ENCODE data around the gene ACAA2.

Gene ACAA2

GRCh38 chr18:49745045-49746014 lies 68.0 kb downstream of the ACAA2 start:
- no peak for TF ChIP-seq CTCF (IDR thresholded peaks at IDR 0.05; ENCODE audit: low read depth, low read length)
- DNase-seq (ENCODE audit: extremely low read depth, low read depth), result no peak

- TF ChIP-seq CTCF (IDR thresholded peaks at IDR 0.05; ENCODE audit: low read depth, low read length), result no peak
- DNase-seq (ENCODE audit: extremely low read depth, low read depth), result no peak
Observed at GRCh38 chr18:49744376-49745008, 68.8 kb downstream of the ACAA2 start.

GRCh38 chr18:49743117-49743567 lies 70.2 kb downstream of the ACAA2 start:
- DNase-seq (ENCODE audit: extremely low read depth, low read depth), result no peak
- no peak for TF ChIP-seq CTCF (IDR thresholded peaks at IDR 0.05; ENCODE audit: low read depth, low read length)

- DNase-seq (ENCODE audit: extremely low read depth, low read depth), result no peak
- TF ChIP-seq CTCF (IDR thresholded peaks at IDR 0.05; ENCODE audit: low read depth, low read length), result no peak
Observed at GRCh38 chr18:49742316-49743116, 70.8 kb downstream of the ACAA2 start.

GRCh38 chr18:49739275-49739674 lies 74.1 kb downstream of the ACAA2 start:
- no peak for DNase-seq (ENCODE audit: extremely low read depth, low read depth)
- TF ChIP-seq CTCF (IDR thresholded peaks at IDR 0.05; ENCODE audit: low read depth, low read length), result no peak

GRCh38 chr18:49738721-49739120 lies 74.6 kb downstream of the ACAA2 start:
- DNase-seq (ENCODE audit: extremely low read depth, low read depth), result no peak
- no peak for TF ChIP-seq CTCF (IDR thresholded peaks at IDR 0.05; ENCODE audit: low read depth, low read length)
